Esophagus muscularis mucosa (tissue), 3 donors: ENCODE measurements around the gene PLXNA4.

Experiments
- CTCF ChIP-seq, 3 experiments: fragments of 200-600 bp in 2 of 3; fragments of 450-650 bp in 1 of 3; sonication (generic) in 2 of 3; IDR thresholded peaks; one replicate each; pipeline ENCODE4 v1.5.1; 2017 to 2019; ENCODE audit warnings: antibody characterized with exemption in 3 of 3, mild to moderate bottlenecking in 2 of 3, moderate library complexity in 1 of 3
- POLR2A ChIP-seq: fragments of 450-650 bp; IDR thresholded peaks from one replicate; pipeline ENCODE4 v1.6.1; 2017; ENCODE audit warnings: antibody characterized with exemption, moderate library complexity, mild to moderate bottlenecking, low read depth

- TF ChIP-seq POLR2A (no peak), CTCF (IDR thresholded peaks at IDR 0.05) (no peak)
Measured at GRCh38 chr7:132604121-132604520, 27.9 kb upstream of the PLXNA4 start.
